OCI-M1 (cell line): ENCODE results near the gene PIK3C2A.

Source experiments
- DNase-seq: peaks from one replicate; lab custom pipeline; 2025; lab: John Stamatoyannopoulos, UW

Gene PIK3C2A

GRCh38 chr11:17211286-17211685 is 3.5 kb upstream of the PIK3C2A start:
- peak; percentile 20 for DNase-seq

GRCh38 chr11:17209939-17210245 is 2.1 kb upstream of the PIK3C2A start:
- DNase-seq: no peak

GRCh38 chr11:17208257-17208999 is 642 bp upstream of the PIK3C2A start:
- peak; percentile 77 for DNase-seq

GRCh38 chr11:17206463-17206862 is 1.3 kb downstream of the PIK3C2A start:
- DNase-seq: no peak

GRCh38 chr11:17197431-17197898 is 10.3 kb downstream of the PIK3C2A start:
- DNase-seq: no peak

- DNase-seq: peak; percentile 17
Measured at GRCh38 chr11:17188675-17189074, 19.1 kb downstream of the PIK3C2A start.

- DNase-seq: peak; percentile 94
Measured at GRCh38 chr11:17186932-17187692, 20.7 kb downstream of the PIK3C2A start.

GRCh38 chr11:17185938-17186337 is 21.8 kb downstream of the PIK3C2A start:
- no peak for DNase-seq

- DNase-seq: no peak
Measured at GRCh38 chr11:17184882-17185587, 22.8 kb downstream of the PIK3C2A start.

- no peak for DNase-seq
Measured at GRCh38 chr11:17183836-17184235, 23.9 kb downstream of the PIK3C2A start.

GRCh38 chr11:17179970-17180369 is 27.8 kb downstream of the PIK3C2A start:
- DNase-seq: no peak

- no peak for DNase-seq
Measured at GRCh38 chr11:17173332-17173731, 34.5 kb downstream of the PIK3C2A start.

GRCh38 chr11:17171916-17172315 is 35.9 kb downstream of the PIK3C2A start:
- no peak for DNase-seq

GRCh38 chr11:17171343-17171742 is 36.4 kb downstream of the PIK3C2A start:
- DNase-seq: no peak

GRCh38 chr11:17169876-17170275 is 37.9 kb downstream of the PIK3C2A start:
- no peak for DNase-seq

GRCh38 chr11:17165247-17165890 is 42.4 kb downstream of the PIK3C2A start:
- no peak for DNase-seq

- peak; percentile 54 for DNase-seq
Measured at GRCh38 chr11:17164361-17165246, 43.2 kb downstream of the PIK3C2A start.

GRCh38 chr11:17163736-17164135 is 44.0 kb downstream of the PIK3C2A start:
- peak; percentile 33 for DNase-seq

- no peak for DNase-seq
Measured at GRCh38 chr11:17163291-17163690, 44.5 kb downstream of the PIK3C2A start.

- no peak for DNase-seq
Measured at GRCh38 chr11:17162376-17162775, 45.4 kb downstream of the PIK3C2A start.

- no peak for DNase-seq
Measured at GRCh38 chr11:17161515-17161914, 46.3 kb downstream of the PIK3C2A start.
